ENCODE measurements around the gene CLCN7. TPM values are rescaled to one million over a fixed set of nuclear protein-coding genes. Genes with fewer than 3 reads are reported as not detected.

Gene CLCN7
- total RNA-seq, 4 donors from 2014 or later = 61.1 to 134 (median 100) TPM

DNA sequence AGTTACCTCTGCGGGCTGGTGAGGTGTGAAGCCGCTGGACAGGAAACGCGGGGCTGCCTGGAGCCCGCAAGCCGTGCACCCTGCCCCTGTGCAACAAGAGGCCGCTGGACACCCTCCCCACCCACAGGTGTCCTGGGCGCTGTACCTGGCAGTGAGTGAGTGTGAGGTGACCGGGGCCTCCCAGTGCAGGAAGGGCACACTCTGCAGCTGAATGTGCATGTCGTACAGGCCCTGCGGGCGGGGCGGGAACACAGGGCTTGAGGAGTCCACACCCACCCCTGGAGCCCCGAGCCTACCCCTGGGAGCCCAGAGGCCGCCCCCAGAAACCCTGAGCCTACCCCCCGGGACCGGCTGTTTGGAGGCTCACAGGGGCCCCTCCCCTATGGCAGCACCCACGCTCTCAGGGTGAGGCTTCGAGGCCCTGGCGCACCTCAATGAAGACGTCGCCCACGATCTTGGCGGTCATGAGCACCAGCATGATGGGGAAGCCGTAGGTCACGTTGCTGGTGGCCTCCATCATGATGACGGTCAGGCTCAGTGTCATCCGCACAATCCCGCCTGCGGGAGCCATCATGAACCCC lies 26.2 kb downstream of the CLCN7 start:
- DNase-seq (ENCODE audit: low spot score in 2 of 2) = no peak
- Histone ChIP-seq H3K4me3 (no peak overlapping the region), H3K27ac (no peak overlapping the region), H3K36me3 (peaks cover 85% of the 10 kb centered on the region), H3K27me3 (no peaks in the 10 kb centered on the region), H3K4me1 (no peaks in the 10 kb centered on the region), H3K9me3 (no peaks in the 10 kb centered on the region)
- 90% methylated on average over 6 of the region's 30 CpGs for WGBS
- no peak for TF ChIP-seq EP300 (IDR thresholded peaks at IDR 0.05)
- TF ChIP-seq POLR2AphosphoS5 (IDR thresholded peaks at IDR 0.05) = no peak
- TF ChIP-seq, protein P1, sequence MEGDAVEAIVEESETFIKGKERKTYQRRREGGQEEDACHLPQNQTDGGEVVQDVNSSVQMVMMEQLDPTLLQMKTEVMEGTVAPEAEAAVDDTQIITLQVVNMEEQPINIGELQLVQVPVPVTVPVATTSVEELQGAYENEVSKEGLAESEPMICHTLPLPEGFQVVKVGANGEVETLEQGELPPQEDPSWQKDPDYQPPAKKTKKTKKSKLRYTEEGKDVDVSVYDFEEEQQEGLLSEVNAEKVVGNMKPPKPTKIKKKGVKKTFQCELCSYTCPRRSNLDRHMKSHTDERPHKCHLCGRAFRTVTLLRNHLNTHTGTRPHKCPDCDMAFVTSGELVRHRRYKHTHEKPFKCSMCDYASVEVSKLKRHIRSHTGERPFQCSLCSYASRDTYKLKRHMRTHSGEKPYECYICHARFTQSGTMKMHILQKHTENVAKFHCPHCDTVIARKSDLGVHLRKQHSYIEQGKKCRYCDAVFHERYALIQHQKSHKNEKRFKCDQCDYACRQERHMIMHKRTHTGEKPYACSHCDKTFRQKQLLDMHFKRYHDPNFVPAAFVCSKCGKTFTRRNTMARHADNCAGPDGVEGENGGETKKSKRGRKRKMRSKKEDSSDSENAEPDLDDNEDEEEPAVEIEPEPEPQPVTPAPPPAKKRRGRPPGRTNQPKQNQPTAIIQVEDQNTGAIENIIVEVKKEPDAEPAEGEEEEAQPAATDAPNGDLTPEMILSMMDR (IDR thresholded peaks at IDR 0.05) = no peak
- no peak for TF ChIP-seq POLR2A (IDR thresholded peaks at IDR 0.05)

DNA sequence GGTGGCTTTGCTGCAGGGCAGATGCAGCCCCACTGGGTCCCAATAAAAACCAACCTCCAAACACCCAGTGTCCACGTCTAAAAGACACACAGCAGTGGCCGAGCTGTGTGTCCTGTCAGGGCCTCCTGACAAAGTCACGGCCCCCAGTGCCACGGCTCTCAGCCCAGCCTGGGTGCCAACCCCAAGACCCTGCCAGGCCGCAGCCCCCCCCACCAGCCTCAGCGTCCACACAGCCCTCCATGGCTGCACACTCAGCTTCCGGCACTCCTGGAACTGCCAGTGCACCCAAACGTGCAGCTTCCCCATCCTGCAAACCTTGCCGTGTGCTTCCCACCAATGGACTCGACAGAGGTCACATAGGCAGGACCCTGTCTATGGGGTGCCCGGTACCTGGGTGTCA lies 26.9 kb downstream of the CLCN7 start:
- 98% methylated on average over 6 of the region's 11 CpGs for WGBS
- peaks cover 79% of the 10 kb centered on the region for H3K36me3 ChIP-seq
- H3K27ac ChIP-seq = no peak overlapping the region

DNA sequence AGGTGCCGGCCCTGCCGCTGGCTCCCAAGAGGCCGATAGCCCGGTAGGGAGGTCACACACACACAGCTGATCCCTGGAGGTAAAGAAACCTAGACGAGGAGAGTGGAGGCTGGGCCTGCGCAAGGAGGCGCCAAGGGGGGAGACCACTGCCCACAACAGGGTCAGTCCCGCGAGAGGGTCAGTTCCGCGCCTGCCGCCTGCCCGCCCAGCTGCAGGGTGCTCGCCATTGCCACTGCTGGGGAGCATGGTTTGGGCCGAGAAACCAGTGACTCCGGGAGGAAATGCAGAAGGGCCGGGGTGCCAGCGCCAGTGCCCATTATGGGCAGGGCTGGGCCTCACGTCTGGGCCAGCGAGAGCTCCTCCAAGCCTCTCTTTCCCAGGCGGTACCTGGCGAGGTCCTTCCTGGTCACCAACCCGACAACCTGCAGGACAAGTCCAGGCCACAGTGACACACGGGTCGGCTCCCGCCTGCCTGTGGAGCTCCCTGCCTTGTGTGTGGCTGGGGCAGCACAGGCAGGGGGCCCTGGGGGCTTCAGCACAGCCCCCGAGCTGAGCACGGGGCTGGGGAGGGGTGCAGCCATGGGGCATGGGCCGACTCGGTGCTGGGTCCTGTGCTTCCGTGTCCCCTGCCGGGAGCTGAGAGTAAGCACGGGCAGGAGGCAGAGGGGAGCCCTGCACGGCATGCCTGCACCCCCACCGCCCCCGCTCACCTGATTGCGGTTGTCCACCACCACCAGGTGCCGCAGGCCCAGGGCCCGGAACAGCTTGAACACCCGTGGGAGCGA lies 28.3 kb downstream of the CLCN7 start:
- Histone ChIP-seq H3K4me3 (no peak overlapping the region), H3K4me1 (no peaks in the 10 kb centered on the region), H3K9me3 (no peaks in the 10 kb centered on the region), H3K27ac (no peak overlapping the region), H3K36me3 (peaks cover 64% of the 10 kb centered on the region), H3K27me3 (no peaks in the 10 kb centered on the region)
- DNase-seq (ENCODE audit: low spot score in 2 of 2) = no peak
- TF ChIP-seq POLR2AphosphoS5 (IDR thresholded peaks at IDR 0.05) (no peak), EP300 (IDR thresholded peaks at IDR 0.05) (no peak), POLR2A (IDR thresholded peaks at IDR 0.05) (no peak)
- TF ChIP-seq, protein P1 (IDR thresholded peaks at IDR 0.05) = no peak
- 91% methylated on average over 6 of the region's 41 CpGs for WGBS

More for the DNA sequence above, 26.9 kb downstream of the CLCN7 start:
- Histone ChIP-seq H3K4me3 (no peak overlapping the region), H3K9me3 (no peaks in the 10 kb centered on the region), H3K4me1 (no peaks in the 10 kb centered on the region), H3K27me3 (no peaks in the 10 kb centered on the region)
- no peak for DNase-seq (ENCODE audit: low spot score in 2 of 2)
- TF ChIP-seq, protein P1 (IDR thresholded peaks at IDR 0.05) = no peak
- no peak for TF ChIP-seq EP300 (IDR thresholded peaks at IDR 0.05)
- TF ChIP-seq POLR2AphosphoS5 (IDR thresholded peaks at IDR 0.05) = no peak
- TF ChIP-seq POLR2A (IDR thresholded peaks at IDR 0.05) = no peak

DNA sequence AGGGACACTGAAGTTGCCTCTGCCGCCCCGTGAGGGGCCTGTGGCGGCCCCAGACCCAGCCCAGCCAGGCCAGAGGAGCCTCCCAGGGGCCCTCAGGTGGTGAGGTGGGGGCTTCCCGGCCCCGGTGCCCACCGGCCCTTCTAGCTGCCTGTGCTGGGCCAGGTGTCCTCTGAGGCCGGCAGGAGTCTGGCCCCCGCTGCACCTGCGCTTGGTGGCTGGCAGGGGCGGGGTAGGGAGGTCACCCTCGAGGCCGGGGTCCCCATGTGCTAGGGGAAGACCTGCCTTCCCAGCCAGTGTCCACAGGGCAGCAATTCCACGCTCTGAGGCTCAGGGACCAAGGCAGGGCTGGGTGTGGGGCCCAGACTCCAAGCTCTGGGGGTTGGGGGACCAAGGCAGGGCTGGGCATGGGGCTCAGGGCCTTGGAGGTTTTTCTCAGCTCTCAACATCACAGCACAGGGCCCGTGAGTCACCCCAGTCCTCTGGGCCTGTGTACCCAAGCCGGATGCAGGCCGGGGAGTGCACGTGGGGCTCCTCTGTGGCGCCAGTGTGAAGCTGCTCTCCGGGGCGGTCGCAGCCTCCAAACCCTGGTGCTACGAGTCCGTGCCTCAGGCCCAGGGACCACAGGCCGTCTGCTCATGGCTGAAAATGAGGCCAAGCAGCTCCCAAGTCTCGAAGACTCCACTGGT lies 29.2 kb downstream of the CLCN7 start:
- Histone ChIP-seq H3K27ac (no peak overlapping the region), H3K4me3 (no peak overlapping the region), H3K4me1 (no peaks in the 10 kb centered on the region), H3K27me3 (no peaks in the 10 kb centered on the region), H3K9me3 (no peaks in the 10 kb centered on the region), H3K36me3 (peaks cover 55% of the 10 kb centered on the region)
- TF ChIP-seq POLR2A (IDR thresholded peaks at IDR 0.05) (no peak), POLR2AphosphoS5 (IDR thresholded peaks at IDR 0.05) (no peak), EP300 (IDR thresholded peaks at IDR 0.05) (no peak)
- TF ChIP-seq, protein P1 (IDR thresholded peaks at IDR 0.05) = no peak
- no peak for DNase-seq (ENCODE audit: low spot score in 2 of 2)
- WGBS = 96% methylated on average over 9 of the region's 25 CpGs
